ENCODE results near the gene DCAF8.

GRCh38 chr1:160206036-160206389 lies 56.3 kb downstream of the DCAF8 start:
- no peak for TF ChIP-seq CTCF (conservative IDR thresholded peaks at IDR 0.05)
- no peak for TF ChIP-seq EZH2 (IDR thresholded peaks at IDR 0.05; ENCODE audit: low read depth)

Measured in PC-9 (cell line).